ENCODE measurements around the gene ALPP. TPM values are rescaled to one million over a fixed set of nuclear protein-coding genes. Genes with fewer than 3 reads are reported as not detected.
"Not testable (repeated sequence)": the region's sequence is repeated elsewhere in the genome, so short reads cannot be mapped to it uniquely, and the experiment has no call there.

ALPP gene
- total RNA-seq, 2 experiments from 2014 or later = not detected

DNA sequence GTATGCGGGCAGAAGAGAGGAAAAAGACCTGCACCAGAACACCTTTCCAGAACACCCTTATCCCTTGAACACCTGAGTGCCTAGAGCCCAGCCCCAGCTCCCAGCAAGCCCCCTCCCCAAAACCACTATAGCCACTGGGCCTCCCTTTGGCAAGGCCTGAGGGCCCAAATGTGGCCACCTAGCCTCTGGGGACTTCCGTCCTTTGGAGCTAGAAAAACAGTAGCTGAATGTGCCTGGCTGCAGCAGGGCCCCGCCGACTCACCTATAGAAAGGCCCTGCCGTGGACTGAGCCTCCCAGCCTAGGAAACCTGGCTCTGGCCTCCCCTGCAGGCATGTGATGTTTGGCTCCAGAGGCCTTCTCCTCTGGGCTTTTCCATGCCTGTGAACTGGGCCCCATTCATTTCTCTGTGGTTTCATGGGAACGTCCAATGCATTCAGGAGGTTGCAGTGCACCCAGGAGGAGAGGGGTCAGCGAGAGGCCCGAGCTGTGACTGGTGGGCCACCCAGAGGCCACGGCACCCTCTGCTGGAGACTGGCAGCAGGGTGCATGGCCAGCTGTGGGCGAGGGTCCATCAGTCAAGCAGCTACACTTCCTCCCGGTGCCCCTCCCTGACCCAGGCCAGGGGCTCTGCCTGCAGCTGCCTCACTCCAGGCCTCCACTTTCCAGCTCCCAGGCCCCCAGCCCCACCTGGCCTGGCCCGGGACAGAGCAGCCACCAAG lies 15.3 kb upstream of the ALPP start:
- peak overlapping the region; percentile 75 for H3K4me3 Mint-ChIP-seq
- H3K36me3 Mint-ChIP-seq (ENCODE audit: low read depth); H3K9me3 Mint-ChIP-seq; H3K27me3 Mint-ChIP-seq; DNase-seq: not testable (repeated sequence)
- ChIA-PET CTCF (interaction anchor here (0.7 to 1.4 kb wide), 3 partner anchors 12 to 993 kb away, joined by 3 to 4 read pairs (median 4); no protein-coding TSS in a partner anchor), POLR2A (interaction anchor here (0.7 to 0.9 kb wide), 2 partner anchors 19 to 72 kb away, joined by 3 read pairs; no protein-coding TSS in a partner anchor)
- H3K4me1 Mint-ChIP-seq = peaks cover 12% of the 10 kb centered on the region
- peak overlapping the region; percentile 70 for H3K27ac Mint-ChIP-seq

DNA sequence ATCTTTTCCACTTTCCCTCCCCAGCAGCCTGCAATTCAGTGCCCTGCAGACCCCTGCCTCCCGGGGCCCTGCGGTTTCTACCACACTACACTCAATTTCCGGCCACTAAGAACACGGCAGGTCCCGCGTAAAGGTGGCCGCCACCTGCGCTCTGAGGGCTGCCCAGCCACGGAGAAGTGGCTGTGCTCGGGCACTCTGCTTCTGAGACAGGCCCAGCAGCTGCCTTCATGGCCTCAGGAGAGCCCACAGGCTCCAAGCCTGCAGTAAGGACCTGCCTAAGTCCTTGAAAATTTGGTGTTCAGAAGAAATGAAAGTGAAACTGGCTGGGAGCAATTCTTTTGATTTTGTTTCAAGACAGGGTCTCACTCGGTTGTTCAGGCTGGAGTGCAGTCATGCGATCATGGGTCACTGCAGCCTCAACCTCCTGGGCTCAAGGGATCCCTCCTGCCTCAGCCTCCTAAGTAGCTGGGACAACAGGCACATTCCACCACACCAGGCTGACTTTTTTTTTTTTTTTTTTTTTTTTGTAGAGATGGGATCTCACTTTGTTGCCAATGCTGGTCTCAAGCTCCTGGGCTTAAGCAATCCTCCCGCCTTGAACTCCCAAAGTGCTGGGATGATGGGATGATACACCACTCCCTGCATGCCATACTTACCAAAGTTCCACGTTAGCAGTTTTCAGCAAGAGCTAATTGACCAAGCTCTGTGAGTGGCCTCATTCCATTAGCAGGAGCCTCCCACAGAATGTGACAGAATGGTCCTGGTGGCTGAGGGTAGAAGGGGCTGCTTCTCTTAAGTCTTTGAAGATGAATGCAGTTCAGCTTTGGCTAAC lies 14.6 kb upstream of the ALPP start:
- H3K27me3 Mint-ChIP-seq = no peaks in the 10 kb centered on the region
- H3K4me1 Mint-ChIP-seq = peaks cover 12% of the 10 kb centered on the region
- peak overlapping the region; percentile 70 for H3K27ac Mint-ChIP-seq
- peak overlapping the region; percentile 75 for H3K4me3 Mint-ChIP-seq
- POLR2A ChIA-PET = interaction anchor here (0.5 to 0.9 kb wide), 3 partner anchors 20 to 600 kb away, joined by 3 read pairs; no protein-coding TSS in a partner anchor
- peak; percentile 48 for DNase-seq
- CTCF ChIA-PET = interaction anchor here (0.7 to 1.4 kb wide), 5 partner anchors 11 to 994 kb away, joined by 3 to 4 read pairs (median 3); partner anchors contain the start of gene NPPC
- no peaks in the 10 kb centered on the region for H3K36me3 Mint-ChIP-seq (ENCODE audit: low read depth)
- no peaks in the 10 kb centered on the region for H3K9me3 Mint-ChIP-seq

DNA sequence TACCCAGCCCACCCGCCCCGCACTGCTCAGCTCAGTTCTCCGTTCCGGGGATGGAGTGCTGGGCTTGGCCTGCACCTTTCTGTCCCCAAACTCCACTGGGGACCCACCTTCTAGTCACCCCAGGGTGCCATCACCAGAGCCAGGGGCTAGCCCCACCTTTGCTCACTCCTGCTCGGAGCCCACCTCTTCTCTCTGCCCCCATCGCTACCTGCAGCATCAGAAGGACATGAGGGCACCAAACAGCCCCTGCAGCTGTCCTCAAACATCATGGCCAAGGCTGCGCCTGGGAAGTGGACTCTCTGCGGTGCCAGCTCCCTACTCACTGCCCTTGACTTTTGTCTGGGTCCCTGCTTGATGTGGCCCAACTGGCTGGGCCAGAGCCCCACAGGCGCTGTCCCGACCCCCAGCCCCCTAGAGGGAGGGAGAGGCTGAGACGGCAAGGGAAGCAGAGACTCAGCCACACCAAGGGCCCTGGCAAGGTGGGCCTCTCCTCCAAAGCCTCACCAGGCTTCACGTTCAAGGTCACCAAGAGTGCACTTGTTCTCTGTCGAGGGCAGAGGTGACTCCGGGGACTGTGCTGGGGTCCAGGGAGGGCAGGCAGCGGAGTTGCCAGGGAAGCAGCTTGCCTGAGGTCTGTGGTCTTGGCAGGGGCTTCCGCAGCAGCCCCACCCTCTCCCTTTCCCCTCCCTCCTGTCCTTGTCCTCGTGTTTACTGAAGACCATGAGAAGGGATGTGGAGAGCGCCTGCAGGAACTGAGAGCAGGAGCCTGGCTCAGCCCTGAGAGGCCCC lies 13.6 kb upstream of the ALPP start:
- not testable (repeated sequence) for H3K36me3 Mint-ChIP-seq (ENCODE audit: low read depth); DNase-seq; H3K27me3 Mint-ChIP-seq; H3K27ac Mint-ChIP-seq; H3K4me3 Mint-ChIP-seq; H3K9me3 Mint-ChIP-seq
- CTCF ChIA-PET = interaction anchor here (0.7 to 2.0 kb wide), 6 partner anchors 10 to 439 kb away, joined by 3 to 4 read pairs (median 4); partner anchors contain the start of gene NPPC
- POLR2A ChIA-PET = interaction anchor here (0.5 kb wide), 1 partner anchor 601 kb away, joined by 3 read pairs; no protein-coding TSS in a partner anchor
- peaks cover 12% of the 10 kb centered on the region for H3K4me1 Mint-ChIP-seq

DNA sequence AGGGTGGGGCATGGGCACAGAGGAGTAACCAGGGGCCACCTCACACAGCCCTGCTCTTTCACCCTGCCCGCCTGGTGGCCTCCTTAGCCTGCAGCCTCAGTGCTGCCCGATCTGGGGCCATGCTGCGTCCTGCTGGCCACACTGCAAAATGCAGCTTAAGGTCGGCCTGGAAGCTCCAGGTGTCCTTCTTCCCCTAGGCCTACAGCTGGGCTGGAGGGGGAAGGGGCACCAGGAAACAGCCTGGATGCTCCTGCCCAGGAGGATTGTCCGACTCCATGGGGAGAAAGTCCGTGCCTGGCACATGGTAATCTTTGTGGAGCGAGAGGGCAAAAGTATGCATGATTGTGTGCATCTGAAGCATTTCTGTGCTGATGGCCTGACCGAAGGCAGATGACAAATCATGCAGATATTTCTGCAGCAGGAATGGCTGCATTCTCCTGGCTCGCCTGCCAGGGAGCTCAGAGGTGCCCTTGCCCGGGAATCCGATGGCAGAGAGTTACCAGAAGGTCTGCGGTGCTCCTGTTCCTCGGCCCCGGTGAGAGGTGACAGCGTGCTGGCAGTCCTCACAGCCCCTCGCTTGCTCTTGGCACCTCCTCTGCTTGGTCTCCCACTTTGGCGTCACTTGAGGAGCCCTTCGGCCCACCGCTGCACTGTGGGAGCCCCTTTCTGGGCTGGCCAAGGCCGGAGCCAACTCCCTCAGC lies 12.8 kb upstream of the ALPP start:
- ChIA-PET POLR2A (no interaction called here), CTCF (interaction anchor here (0.6 to 2.0 kb wide), 3 partner anchors 11 to 64 kb away, joined by 3 to 4 read pairs (median 4); no protein-coding TSS in a partner anchor)
- Mint-ChIP-seq H3K9me3 (no peaks in the 10 kb centered on the region), H3K4me3 (no peak overlapping the region), H3K4me1 (peaks cover 12% of the 10 kb centered on the region), H3K27ac (no peak overlapping the region), H3K36me3 (ENCODE audit: low read depth) (no peaks in the 10 kb centered on the region), H3K27me3 (no peaks in the 10 kb centered on the region)
- DNase-seq = peak; percentile 29

DNA sequence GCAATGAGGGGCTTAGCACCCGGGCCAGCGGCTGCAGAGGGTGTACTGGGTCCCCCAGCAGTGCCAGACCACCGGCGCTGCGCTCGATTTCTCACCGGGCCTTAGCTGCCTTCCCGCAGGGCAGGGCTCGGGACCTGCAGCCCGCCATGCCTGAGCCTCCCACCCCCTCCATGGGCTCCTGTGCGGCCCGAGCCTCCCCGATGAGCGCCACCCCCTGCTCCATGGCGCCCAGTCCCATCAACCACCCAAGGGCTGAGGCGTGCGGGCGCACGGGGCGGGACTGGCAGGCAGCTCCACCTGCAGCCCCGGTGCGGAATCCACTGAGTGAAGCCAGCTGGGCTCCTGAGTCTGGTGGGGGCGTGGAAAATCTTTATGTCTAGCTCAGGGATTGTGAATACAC lies 12.1 kb upstream of the ALPP start:
- CTCF ChIA-PET = interaction anchor here (1.6 to 2.0 kb wide), 2 partner anchors 12 to 30 kb away, joined by 4 to 6 read pairs; no protein-coding TSS in a partner anchor
- POLR2A ChIA-PET; H3K27ac Mint-ChIP-seq; H3K9me3 Mint-ChIP-seq; H3K36me3 Mint-ChIP-seq (ENCODE audit: low read depth); H3K27me3 Mint-ChIP-seq; H3K4me3 Mint-ChIP-seq; DNase-seq: not testable (repeated sequence)
- peaks cover 12% of the 10 kb centered on the region for H3K4me1 Mint-ChIP-seq

DNA sequence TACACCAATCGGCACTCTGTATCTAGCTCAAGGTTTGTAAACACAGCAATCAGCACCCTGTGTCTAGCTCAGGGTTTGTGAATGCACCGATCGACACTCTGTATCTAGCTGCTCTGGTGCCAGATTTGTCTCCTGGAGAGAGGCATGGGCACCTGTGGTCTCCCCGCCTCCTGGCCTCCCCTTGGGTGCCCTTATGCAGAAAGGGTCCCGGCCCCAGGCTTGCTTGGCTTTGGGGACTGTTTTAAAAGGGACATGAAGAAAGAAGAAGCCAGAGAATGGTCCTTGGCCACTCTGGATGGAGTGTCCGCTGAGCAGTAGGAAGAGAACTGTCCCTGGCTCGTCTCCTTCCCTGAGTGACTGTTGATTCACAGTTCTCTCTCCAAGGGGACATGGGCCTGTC lies 11.5 kb upstream of the ALPP start:
- no peaks in the 10 kb centered on the region for H3K36me3 Mint-ChIP-seq (ENCODE audit: low read depth)
- no peak overlapping the region for H3K4me3 Mint-ChIP-seq
- POLR2A ChIA-PET = no interaction called here
- CTCF ChIA-PET = interaction anchor here (1.6 to 2.0 kb wide), 2 partner anchors 13 to 31 kb away, joined by 4 to 6 read pairs; no protein-coding TSS in a partner anchor
- no peak overlapping the region for H3K27ac Mint-ChIP-seq
- peaks cover 12% of the 10 kb centered on the region for H3K4me1 Mint-ChIP-seq
- H3K9me3 Mint-ChIP-seq = no peaks in the 10 kb centered on the region
- DNase-seq = no peak
- H3K27me3 Mint-ChIP-seq = no peaks in the 10 kb centered on the region

DNA sequence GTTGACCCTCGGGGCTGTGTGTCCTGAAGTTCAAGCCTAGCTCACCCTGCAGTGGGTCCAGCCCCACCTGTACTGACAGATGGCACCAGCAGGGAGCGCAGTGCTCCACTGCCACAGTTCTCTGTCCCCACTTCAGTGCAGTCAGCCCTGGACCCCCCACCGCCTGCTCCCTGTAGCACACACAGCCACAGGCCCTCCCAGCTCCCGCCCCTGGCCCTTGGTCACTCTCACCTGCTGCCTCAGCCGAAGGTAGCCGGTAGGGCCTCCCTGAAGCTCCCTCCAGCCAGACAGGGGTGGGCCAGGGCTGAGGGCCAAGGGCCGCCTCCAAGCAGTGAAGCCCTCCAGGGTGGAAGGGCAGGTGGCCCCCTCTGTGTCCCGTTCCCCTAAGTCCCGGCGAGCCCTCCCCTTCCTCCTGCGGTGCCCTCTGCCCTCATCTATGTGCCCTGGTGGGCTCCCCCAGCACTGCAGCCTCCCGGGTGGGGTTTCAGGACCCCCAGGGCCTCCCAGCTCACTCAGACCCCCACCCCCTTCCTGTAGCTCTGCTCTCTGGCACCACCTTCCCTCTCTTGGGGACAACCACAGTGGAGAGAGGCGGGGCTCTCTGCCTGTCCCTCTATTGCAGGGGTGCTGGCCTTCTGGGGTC lies 10.8 kb upstream of the ALPP start:
- no peaks in the 10 kb centered on the region for H3K36me3 Mint-ChIP-seq (ENCODE audit: low read depth)
- H3K4me1 Mint-ChIP-seq = peaks cover 12% of the 10 kb centered on the region
- no peak for DNase-seq
- CTCF ChIA-PET = interaction anchor here (1.6 kb wide), 1 partner anchor 32 kb away, joined by 6 read pairs; no protein-coding TSS in a partner anchor
- no peak overlapping the region for H3K27ac Mint-ChIP-seq
- no peaks in the 10 kb centered on the region for H3K27me3 Mint-ChIP-seq
- POLR2A ChIA-PET = no interaction called here
- no peak overlapping the region for H3K4me3 Mint-ChIP-seq
- H3K9me3 Mint-ChIP-seq = no peaks in the 10 kb centered on the region

DNA sequence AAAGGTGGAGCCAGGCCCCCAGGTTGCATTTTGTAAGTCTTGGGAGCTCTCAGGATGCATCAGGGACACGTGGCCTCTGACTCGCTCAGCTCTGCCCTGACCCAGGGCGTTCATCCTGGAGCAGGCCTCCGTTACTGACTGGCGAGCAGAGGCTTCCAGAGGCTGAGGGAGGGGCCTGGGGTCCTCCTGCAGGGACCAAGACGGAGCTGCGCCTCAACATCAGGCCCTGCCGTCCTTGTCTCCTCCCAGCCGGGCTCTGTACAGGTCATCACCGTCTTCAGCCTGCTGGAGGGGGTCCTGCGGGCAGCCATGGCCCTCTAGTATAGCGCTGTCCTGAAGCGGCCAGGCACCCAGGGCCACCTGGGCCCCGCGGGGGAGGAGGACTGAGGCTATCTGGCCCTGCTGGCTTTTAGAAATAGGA lies 10.2 kb upstream of the ALPP start:
- POLR2A ChIA-PET = no interaction called here
- DNase-seq = no peak
- no peaks in the 10 kb centered on the region for H3K9me3 Mint-ChIP-seq
- H3K36me3 Mint-ChIP-seq (ENCODE audit: low read depth) = no peaks in the 10 kb centered on the region
- H3K27me3 Mint-ChIP-seq = no peaks in the 10 kb centered on the region
- peaks cover 11% of the 10 kb centered on the region for H3K4me1 Mint-ChIP-seq
- no peak overlapping the region for H3K4me3 Mint-ChIP-seq
- CTCF ChIA-PET = interaction anchor here (1.6 kb wide), 1 partner anchor 32 kb away, joined by 6 read pairs; no protein-coding TSS in a partner anchor
- H3K27ac Mint-ChIP-seq = no peak overlapping the region

DNA sequence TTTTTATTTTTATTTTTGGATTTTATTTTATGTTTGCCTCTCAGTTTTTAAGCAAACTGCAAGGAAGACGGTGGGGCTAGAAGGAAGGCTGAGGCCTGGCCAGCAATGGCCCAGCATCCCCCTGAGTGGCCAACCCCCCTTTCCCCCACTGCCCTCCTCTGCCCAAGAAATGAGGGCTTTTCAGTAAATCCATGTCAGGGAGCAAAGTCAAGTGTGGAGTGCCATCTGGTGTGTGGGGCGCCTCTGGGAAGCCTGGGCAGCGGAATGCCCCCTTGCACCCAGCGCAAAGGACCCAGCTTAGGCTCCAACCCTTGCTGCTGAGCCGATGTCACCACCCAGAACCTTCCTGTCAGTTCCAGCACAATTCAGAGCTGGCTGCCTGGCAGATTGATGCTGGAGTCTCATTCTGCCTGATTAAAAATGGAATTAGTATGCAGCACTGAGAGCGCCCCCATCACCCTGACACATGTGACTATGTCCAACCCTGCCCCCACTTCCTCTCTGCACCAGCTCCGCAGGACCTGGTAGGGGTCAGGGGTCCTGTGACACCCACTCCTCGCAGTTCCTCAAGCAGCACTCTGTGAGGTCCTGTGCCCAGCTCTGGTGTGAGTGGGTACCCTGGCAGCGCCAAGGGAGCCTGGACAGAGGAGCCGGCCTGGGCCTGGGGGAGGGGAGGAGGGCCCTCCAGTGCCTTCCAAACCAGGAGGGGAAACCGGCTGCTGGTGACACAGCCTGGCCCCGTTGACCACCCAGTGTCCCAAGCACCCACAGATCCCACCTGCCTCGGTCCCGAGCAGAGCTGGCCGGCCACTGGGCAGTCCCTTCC lies 9.2 kb upstream of the ALPP start:
- Mint-ChIP-seq H3K4me1 (peaks cover 1% of the 10 kb centered on the region), H3K4me3 (no peak overlapping the region), H3K36me3 (ENCODE audit: low read depth) (no peaks in the 10 kb centered on the region), H3K27ac (no peak overlapping the region), H3K9me3 (no peaks in the 10 kb centered on the region), H3K27me3 (no peaks in the 10 kb centered on the region)
- POLR2A ChIA-PET = no interaction called here
- no peak for DNase-seq
- CTCF ChIA-PET = no interaction called here

DNA sequence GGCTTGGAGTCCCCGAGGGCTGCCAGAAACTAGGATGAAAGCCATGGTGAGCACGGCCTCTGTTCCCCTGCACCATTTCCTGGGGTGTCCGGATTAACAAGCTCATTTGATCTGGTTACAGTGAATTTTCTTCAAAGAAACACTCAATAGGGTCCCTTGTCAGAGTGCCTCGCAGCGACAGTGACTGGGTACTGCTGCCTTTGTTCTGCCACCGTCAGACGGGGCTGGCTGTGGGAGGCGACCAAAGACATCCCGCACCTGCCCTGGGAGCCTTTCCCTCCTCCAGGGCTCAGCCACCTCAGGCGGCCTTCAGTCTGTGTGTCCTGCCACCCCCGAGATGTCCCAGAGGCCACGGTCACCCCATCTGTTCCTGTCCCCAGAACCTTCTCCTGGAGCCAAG lies 8.5 kb upstream of the ALPP start:
- H3K9me3 Mint-ChIP-seq; POLR2A ChIA-PET; H3K27ac Mint-ChIP-seq; H3K36me3 Mint-ChIP-seq (ENCODE audit: low read depth); H3K4me1 Mint-ChIP-seq; CTCF ChIA-PET; H3K27me3 Mint-ChIP-seq; DNase-seq; H3K4me3 Mint-ChIP-seq: not testable (repeated sequence)

Data from activated CD4-positive, alpha-beta memory T cell treated with anti-CD3 and anti-CD28 coated beads, Interleukin-2, amount 10 ng/mL, durations not matched to agents 7 days and 5 days (primary cell).